Activated CD4-positive, alpha-beta T cell treated with anti-CD3 and anti-CD28 coated beads, Interleukin-2, amount 50 U/mL, for 48 hours (primary cell): ENCODE results near the gene ST6GALNAC5.
A peak's percentile ranks its signal among the peaks of the same experiment; 100 is the strongest.
"Not testable (repeated sequence)": the region's sequence is repeated elsewhere in the genome, so short reads cannot be mapped to it uniquely, and the experiment has no call there.

Experiments used
- DNase-seq, 2 experiments: peaks; one replicate each; pipeline ENCODE4 v3.0.0-alpha.2; 2020

The ST6GALNAC5 gene

DNA sequence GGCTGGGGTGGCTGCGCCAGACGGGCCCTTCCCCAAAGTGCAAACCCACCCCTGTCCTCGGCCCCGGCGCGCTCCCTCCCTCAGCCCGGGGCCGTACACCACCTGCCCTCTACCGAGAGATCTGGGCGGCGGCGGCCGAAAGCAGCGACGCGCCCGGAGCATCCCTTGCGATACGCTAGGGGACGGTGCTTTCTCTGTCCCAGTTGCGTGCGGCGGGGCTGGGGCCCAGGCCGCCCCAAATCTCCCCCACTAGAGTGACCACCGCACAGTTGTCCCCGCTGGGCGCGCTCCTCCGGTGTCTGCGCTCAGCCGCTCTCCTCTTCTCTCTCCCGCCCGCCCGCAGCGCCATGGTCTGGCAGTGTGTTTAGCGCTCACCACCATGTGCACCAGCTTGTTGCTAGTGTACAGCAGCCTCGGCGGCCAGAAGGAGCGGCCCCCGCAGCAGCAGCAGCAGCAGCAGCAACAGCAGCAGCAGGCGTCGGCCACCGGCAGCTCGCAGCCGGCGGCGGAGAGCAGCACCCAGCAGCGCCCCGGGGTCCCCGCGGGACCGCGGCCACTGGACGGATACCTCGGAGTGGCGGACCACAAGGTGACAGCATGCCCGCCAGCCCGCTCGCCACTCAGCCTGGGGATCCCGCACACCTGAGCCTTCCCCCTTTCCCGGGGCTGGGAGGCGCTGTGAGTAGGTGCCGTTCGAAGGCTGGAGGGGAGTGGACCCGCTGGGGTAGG lies 1.0 kb downstream of the ST6GALNAC5 start:
- DNase-seq = peak; percentile 22 to 26

DNA sequence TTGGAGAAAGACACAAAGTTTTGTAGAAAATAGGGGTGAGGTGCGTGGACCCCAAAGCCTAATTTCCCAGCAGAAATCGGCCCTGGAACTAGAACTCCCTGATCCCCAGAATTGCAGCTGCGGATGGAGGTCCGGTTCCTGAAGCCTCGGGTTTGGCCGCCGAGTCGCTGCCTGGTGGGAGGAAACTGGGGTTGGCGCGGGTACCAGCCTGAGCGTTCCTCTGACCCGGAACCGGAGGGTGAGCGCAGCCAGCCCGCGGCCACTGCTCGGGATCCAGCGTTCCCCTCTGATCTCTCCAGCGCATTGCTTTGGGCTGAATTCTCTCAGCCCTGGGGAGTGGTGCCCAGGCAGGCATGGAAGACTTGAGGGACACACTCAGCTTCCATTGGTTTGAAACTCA lies 1.6 kb downstream of the ST6GALNAC5 start:
- DNase-seq = no peak

DNA sequence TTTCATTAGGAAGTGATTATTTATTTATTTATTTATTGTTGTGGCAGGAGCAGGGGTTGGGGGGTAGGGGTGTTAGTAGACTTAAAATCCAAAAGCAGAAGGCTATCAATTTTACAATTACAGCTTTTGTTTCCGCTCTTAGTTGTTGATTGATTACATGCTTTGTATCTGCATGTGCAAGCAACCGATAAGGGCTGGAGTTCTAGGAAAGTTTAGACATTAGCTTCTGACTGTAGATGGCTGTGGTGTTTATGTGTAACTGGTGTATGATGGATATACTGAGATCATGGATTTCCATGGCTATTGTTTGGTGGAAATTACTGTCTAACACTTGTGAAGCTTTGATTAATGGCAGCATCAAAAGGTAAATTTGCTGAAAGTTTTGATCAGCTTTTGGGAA lies 2.8 kb downstream of the ST6GALNAC5 start:
- DNase-seq = no peak

DNA sequence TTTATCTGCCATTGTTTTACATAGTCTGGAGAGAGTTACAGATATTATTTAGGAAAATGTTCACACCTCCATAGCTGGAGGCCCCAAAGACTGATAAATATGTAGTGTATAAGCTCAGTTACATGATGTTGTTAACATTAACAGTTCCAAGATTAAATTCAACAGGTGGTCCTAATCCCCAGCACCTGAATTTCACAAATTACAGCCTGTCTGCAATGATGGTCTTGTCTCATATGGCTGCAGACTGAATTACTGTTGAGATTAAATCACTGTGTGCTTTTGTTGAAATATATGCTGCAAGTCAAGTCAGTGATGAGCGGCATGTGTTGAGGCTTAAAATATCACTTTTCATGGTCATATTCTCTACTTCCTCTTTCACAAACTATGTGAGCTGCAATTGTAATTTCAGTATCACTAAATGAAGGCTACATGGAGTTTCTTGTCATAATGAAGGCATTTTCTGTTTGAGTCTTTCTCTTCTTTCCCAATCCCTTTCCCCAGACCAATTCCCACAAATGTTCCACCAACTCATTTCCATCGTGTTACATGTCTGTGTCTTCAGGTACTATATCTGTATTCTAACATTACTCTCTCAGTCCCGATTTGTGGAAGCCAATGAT lies 4.2 kb downstream of the ST6GALNAC5 start:
- no peak for DNase-seq

DNA sequence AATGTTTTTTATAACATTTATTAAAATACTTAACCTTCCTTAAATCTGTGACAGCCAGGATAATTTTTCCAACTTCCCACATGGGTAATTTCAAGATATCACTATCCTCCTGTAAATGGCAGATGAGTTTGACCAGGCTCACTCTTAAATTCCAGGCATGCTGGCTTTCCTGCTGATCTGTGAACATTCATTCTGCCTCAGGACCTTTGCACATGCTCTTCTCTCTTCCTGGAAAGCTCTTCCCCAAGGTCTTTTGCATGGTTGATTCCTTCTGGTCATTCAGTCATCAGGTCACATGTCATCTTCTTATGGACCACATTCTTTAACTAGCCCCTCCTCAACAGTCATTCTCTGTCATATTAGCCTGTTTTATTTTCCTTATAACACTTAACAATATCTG lies 5.7 kb downstream of the ST6GALNAC5 start:
- DNase-seq = no peak

DNA sequence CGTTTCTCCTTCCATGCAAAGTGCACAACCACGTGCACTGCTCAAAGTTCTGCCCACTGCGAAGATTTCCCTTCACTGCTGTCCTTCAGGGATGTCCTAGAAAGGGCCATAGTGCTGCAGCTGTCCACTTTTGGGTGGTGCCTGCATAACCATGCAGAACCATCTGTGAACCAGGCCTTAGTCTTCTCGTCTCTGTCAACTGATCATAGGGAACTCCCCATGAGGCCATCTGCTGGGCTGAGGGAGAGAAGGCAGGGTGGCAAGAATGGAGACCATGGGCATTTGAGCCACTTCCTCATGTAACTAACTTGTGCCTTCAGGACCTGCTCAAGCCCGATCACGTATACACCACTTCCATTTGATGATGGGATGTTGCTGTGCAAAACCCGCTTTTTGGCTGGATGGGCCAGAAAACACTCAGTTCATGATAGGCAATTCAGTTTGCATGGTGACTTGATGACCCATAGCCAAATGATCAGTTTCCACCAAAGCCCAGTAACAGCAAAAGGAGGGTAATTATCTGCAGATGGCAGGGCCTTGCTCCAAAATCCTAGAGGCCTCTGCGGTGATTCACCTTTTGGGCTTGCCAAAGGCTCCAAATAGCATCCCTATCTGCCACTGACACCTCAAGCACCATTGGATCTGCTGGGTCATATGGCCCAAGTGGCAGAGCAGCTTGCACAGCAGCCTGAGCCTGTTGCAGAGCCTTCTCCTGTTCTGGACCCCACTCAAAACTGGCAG lies 9.5 kb downstream of the ST6GALNAC5 start:
- no peak for DNase-seq

DNA sequence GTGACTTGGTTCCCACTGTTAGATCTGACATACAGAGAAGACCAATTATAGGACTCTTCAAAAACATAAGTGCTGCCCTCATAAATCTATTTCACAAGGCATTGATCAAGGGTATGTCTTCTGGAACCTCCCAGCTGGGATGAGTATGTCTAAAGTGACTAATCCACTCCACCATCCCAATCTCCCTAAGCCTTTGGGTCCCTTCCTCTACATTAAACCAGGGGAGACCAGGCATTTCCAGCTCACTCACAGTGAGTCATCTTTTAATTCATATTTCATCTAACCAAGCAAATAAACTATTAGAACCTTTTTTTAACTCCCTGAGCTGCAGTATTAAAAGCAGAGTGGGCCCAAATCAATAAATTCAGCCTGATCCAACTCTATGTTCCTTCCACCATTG lies 11.7 kb downstream of the ST6GALNAC5 start:
- not testable (repeated sequence) for DNase-seq

DNA sequence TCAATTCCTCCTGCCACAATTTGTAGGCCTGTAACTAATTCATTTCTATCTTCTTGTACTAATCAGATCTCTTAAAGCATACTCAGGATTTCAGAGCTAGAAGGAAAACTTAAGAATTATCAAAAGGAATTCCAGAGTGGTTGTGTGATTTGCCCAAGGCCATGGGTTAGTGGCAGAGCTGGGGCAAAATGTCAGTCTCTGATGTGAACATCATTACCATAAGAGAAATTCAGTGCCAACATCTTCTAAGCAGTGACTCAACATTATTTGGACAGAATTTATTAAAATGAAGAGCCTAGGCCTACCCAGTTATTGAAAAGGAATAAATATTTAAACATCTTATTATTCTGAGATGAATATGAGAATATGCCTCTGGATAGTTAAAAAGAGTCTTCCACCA lies 14.5 kb downstream of the ST6GALNAC5 start:
- no peak for DNase-seq

DNA sequence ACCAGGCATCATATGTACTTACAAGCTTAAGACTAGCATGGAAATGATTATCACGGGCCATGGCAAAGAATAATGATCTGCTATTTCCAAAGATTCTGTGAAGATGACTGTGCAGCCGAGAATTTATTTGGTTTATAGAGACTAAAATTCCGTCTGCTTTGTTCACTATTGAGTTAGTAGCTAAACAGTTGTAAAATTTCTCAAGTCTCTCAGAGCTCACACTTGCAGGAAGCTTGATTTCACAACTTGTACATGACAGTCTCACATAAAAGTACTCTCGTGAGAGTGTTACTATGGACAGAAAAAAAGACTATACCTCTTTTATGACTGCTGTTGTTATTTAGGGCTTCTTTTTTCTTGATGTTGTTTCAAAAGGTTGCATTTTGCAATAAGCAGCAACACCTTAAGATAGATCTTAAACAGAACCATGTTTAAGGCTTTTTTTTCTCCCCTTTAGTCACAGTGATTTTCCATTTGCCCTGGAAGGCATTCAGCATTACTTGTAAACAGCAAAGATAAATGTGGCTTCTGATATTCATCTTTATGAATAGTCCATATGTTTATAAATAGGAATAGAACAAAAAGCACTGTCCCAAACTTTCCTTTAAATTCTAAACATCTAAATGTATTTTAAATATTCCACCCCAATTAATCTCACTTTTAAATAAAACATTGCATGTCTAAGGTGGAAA lies 24.8 kb downstream of the ST6GALNAC5 start:
- DNase-seq = no peak

DNA sequence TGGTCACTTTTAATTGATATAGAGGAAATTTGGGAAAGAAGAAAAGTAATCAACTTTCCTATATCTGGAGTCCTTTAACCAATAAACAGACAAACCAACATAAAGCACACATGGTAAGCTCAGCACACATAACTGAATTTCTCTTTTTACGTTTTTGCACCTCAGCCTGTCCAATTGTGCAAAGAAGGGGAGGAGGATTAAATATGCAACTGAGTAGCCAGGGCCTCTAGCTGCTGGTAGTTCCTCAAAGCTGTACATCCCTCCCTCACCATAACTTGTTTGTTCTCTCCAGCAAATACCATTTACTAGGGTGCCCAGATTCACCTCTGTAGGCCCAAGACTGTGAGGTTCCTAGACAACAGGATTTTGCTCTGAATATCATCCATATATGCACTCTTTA lies 25.4 kb downstream of the ST6GALNAC5 start:
- no peak for DNase-seq

DNA sequence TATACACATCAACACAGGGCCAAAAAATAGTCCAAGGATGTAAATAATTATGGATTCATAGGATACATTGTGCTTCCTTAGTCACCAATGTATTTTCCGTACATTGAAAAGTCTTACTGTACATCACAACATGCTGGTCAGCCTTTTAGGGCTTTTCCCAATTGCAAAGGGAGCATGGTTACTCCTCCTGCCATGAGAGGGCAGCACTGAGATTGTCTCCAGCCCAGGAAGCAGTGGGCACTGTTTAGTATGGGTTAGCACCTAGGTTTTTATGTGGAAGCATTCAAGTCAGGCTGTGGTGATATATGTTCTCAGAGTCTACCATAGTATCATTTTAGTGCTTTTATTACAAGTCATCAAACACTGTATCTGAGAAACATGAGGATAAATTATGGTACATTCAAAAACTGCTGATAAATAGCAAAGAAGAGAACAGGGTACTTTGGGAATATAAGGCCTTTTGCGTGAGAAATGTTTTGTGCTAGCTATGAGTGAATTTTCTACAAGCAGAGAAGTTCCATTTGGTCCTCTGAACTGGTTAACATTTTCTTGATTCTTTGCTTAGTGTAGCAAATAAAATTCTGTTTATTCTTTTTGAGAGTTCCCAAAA lies 34.0 kb downstream of the ST6GALNAC5 start:
- DNase-seq = peak; percentile 23 to 27

DNA sequence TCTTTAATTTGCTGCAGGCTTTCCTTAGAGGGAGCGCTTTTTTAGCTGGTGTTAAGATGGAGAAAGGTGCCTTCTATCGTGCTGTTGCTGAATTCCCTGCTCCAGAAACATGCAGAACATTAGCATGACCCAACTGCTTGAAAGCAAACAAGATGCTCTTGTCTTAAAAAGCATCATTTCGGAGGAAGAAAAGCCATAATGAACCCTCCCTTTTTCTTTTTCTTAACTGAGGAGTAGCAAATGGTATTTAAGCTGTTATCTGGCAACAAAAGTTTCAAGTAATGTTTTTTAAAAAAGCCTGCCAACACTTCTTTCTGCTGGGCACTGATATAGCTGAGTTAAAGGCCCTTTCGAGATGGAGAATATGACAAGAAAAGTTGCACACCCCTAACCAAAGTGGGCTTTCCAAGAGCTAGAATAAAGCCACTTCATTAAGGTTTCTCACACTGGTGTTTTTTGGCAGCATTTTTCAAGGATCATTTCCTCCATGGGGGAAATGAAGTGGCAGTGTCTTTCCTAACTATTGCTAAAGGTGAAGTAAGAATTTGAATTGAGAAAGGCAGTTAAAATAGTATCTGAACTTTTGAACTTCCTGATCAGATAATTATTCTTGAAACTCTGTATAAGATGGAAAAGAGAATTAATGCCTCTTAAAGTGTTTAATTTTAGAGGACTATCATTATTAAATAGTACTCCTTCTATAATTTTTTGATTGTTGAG lies 38.8 kb downstream of the ST6GALNAC5 start:
- DNase-seq = no peak

DNA sequence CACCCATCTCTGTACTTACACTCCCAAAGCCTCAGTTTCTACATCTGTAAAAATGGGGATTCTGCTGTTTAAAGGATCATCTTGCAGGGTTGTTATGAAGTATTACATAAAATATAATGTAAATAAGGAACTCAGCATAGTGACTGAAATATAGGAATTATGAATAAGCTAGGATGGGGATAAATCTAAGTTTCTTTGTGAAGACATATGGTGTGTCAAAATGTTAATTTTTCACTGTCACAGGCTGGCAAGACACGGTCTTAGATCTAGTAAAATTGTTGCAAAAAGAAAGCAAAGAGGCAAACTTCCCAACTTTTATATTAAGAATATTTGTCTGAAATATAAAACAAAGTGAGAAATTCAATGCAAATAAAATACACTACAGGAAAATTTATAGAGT lies 42.0 kb downstream of the ST6GALNAC5 start:
- no peak for DNase-seq

DNA sequence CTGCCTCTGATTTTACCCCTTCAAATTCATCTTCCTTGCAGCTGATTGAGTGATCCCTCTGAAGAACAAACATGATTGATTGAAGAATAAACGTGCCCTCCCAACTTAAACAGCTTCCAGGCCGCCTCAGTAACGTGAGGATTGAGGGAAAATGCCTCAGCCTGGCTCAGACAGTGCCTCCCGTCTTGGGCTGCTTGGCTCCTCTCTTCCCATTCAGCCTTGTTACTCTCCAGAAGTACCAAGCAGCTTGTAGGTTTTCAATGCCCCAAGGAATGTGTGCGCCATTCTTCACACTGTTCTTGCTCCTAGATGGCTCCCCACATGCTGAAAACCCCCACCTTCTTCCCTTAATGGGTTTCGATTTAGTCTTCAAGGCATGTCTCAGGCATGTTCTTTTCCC lies 51.8 kb downstream of the ST6GALNAC5 start:
- DNase-seq = no peak

DNA sequence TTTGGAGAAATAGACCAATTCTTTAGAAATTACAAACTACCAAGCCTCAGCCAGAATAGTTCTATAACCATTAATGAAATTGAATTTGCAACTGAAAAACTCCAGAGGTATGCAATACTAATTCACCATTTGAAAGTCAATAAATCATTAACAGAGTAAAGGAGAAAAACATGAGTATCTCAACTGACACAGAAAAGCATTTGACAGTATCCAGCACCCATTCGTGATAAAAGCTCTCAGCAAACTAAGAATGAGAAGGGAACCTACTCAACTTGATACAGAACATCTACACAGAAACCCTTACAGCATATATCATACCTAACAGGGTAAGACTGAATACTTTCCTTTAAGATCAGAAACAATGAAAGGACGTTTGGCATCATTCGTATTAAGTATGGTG lies 54.3 kb downstream of the ST6GALNAC5 start:
- DNase-seq = no peak

DNA sequence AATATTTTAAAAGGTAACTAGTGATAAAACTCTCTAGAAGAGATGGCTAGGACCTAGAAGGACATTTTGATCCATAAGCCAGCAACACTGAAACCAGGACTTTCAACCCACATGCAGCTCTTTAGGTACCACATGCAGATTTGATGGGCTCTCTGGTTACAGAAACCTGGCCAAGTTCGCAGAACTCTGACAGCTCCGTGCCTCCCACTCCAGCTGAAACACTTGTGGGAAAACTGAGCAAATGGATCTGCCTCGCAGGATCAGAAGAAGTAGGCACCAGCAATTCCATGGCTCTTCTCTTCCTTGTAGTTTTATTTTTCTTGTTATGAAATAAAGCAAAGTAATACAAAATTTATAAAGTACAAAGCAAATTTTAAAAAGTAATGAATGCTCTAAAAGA lies 58.5 kb downstream of the ST6GALNAC5 start:
- DNase-seq = no peak

DNA sequence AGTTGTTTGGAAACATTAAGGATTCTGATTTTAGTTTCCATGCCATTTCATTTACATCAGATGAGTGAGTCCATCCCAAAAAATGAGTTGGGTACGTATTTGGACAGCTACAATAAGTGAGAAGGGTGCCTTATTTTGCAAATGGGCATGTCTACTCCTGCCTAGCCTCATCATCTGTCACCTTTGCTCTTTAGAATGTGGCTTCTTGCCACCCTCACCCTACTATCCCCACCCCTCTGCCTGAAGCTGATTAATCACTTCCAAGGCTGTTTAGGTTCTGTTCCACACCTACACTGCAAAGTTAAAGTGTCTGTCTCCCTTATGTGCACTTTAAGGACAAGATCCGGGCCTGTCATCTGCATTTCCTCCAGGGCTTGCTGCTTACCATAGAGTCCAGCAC lies 61.2 kb downstream of the ST6GALNAC5 start:
- DNase-seq = no peak

DNA sequence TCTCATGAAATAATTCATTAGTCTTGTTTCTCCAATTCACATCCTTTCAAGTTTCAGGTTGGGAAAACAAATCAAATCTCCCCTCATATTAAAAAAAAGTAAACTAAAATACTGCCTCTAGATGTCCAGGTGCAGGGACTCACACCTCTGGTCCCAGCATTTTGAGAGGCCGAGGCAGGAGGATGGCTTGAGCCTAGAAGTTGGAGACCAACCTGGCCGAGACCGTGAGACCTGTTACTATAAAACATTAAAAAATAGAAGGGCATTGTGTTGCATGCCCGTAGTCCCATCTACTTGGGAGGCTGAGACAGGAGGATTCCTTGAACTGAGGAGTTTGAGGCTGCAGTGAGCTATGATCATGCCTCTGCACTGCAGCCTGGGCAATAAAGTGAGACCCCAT lies 61.9 kb downstream of the ST6GALNAC5 start:
- DNase-seq = no peak

DNA sequence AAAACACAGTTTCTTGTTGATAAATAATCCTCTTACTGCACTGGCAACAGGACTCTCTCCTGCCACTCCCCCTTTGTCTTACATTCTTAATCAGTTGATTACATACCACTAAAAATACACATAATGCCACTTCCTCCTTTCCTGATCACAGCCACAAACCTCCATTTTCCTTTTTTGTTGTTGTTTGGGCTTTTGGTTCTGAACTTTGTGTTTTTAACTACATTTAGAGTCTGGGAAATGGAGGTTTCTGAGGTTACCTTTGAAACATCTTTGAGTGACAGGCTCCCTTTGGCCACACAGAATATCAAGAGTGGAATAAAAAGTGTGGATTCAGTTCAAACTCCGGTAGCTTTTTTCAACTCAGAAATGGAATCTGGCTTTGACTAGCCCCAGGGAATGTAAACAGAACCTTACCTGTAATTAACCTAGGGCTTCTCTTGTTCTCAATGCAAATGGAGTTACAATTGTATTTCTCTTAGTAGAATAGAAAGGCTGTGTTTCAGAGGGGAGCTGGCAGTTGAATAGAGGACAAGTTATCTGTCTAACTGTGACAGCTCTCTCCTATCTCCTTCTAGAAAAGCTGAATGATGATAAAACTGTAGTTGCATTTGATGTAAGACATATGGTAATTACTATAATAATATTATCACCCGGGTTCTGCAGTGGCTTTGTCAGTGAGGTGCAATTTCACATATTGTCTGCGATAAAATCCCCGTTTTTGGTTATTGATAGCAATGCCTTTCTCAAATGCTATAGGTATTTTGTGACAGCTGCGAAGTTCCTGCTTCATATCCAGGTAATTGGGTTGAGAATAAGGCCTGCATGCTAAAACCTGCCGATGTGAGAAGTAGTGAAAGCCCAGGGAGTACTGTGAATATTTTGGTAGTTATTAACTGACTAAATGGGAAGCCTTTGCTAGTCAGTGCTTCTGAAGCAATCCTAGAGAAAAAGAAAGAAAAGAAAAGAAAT lies 66.9 kb downstream of the ST6GALNAC5 start:
- no peak for DNase-seq

DNA sequence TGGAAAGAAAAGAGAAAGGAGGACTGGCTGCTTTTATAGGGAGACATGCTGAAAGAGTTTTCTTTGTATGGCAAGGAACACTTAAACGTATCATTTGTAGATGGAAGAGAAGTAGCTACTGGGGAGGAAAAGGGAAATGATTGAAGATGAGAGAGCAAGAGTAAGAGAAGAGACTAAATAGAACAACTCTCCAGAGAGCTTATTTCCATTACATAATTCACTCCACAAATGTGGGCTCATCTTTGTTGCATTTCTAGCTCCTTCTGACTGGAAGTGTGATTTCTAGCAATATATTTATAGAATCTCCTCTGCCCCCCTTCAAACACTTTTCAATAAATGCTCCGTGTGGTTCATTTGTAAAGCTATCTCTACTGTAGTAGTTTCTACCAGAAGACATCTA lies 71.0 kb downstream of the ST6GALNAC5 start:
- DNase-seq = no peak
